GM12874 (cell line): ENCODE data around the gene CBR1.

Experiments
- TF ChIP-seq, protein P1 (sequence below): IDR thresholded peaks from 2 replicates; pipeline ENCODE4 v1.5.1; 2011; ENCODE audit warnings: low read depth, mild to moderate bottlenecking, control low read depth, low read length, moderate library complexity; ENCODE audit not compliant: insufficient read depth

CBR1 gene

DNA sequence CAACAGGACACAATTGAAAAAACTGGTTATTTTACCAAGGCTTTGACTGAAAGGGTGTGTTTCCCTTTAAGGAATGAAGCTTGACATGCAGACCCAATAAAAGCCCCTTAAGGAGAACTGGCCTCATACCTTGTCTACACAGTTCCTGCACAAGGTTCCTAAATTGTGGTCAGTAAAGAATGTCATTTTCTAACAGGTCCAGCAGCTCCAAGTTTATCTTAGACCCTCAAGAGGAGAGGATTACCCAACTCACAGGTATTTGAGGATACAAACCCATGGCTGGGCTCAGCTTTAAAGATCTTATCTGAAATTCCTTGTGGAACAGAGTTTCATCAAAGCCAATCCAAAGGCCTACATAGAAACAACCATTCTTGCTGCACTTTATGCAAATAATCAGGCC, 33.6 kb downstream of the CBR1 start:
- TF ChIP-seq, protein P1, sequence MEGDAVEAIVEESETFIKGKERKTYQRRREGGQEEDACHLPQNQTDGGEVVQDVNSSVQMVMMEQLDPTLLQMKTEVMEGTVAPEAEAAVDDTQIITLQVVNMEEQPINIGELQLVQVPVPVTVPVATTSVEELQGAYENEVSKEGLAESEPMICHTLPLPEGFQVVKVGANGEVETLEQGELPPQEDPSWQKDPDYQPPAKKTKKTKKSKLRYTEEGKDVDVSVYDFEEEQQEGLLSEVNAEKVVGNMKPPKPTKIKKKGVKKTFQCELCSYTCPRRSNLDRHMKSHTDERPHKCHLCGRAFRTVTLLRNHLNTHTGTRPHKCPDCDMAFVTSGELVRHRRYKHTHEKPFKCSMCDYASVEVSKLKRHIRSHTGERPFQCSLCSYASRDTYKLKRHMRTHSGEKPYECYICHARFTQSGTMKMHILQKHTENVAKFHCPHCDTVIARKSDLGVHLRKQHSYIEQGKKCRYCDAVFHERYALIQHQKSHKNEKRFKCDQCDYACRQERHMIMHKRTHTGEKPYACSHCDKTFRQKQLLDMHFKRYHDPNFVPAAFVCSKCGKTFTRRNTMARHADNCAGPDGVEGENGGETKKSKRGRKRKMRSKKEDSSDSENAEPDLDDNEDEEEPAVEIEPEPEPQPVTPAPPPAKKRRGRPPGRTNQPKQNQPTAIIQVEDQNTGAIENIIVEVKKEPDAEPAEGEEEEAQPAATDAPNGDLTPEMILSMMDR = no peak

DNA sequence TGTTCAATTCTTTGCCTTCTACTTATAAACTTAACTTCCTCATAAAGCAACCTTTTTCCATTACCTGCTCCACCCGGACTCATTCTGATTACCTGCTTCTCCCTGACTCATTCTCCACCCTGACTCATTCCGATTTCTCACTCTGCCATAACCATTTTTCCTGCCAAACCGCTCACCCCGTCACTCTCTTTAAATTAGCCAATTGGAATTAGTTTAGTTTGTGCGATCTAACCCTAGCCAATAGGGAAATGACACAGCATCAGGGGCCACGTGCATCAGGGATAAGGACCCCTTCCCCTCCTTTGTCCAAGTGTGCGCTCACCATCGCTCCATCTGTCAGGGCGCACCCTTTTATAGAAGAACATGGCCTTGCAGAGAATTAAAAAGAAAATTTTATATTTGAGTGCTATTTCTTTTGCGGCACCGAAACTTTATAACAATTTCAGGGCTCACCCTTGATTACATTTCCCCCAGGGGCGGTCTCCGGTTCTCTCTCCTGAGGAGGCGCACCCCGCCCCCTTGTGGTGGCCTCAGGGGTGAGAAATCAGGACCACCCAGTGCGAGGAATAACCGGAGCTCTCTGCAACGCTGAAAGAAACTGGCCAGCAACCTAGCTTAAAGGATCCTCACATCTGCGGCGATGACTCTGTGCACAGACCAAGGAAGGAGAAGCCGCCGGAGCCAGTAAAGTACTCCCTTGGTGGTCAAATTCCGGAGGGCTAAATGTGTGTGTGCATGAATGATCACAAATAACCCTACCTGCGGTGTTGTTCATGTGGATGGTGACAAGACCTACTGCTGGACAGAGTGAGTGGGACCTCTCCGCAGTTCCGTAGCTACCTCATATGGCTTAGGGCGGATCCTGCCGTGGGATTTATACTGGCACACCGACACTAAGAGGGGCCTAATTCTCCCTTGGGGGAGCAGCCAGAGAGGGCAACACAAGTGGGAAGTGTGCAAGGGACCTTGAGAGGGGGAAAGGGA, 34.8 kb downstream of the CBR1 start:
- TF ChIP-seq, protein P1 = peak; percentile 68

DNA sequence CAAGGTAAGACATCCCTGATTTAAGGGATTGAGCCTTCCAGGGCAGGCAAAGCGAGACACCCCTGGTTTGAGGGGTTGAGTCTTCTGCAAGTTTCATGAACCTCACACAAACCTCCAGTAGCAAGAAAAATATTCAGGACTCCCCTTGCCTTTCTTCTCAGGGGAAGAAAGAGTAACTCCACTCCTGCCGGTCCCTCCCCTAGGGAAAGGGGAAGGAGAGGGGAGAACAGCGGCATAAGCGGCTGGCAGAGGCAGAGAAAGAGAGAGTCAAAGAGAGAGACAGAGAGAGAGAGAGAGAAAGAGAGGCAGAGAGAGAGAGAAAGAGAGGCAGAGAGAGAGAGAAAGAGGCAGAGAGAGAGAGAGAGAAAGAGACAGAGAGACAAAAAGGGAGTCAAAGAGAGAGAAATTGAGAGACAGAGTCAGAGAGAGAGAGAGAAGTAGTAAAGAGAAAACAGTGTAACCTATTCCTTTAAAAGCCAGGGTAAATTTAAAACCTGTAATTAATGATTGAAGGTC, 35.6 kb downstream of the CBR1 start:
- TF ChIP-seq, protein P1 = no peak

DNA sequence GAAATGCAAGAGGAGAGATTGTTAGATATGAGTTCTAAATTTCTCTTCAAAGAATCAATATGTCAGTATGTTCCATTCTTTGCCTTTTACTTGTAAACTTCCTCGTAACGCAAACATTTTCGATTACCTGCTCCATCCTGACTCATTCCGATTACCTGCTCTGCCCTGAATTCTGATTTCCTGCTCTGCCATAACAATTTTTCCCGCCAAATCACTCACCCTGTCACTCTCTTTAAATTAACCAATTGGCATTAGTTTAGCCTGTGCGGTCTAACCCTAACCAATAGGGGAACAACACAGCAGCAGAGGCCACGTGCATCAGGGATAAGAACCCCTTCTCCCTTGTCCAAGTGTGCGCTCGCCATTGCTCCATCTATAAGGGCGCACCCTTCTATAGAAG, 40.0 kb downstream of the CBR1 start:
- TF ChIP-seq, protein P1 = no peak

DNA sequence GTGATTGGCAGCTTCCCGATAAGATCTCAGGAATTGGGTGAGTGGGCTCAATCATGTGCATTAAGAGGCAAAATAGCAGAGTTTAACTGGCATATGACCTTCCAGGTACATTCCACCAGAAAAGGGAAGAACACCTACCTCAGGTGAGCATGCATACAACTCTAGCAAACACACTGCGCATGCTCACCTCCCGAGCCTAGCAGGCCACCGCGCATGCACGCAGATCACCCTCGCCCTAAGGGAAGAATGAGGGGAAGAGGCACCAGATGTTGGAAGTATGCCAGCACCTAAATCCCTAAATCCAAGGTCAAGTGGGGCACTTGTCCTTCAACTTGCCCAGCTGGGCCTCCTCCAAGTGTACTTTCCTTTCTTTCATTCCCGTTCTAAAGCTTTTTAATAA, 41.4 kb downstream of the CBR1 start:
- TF ChIP-seq, protein P1 = no peak

DNA sequence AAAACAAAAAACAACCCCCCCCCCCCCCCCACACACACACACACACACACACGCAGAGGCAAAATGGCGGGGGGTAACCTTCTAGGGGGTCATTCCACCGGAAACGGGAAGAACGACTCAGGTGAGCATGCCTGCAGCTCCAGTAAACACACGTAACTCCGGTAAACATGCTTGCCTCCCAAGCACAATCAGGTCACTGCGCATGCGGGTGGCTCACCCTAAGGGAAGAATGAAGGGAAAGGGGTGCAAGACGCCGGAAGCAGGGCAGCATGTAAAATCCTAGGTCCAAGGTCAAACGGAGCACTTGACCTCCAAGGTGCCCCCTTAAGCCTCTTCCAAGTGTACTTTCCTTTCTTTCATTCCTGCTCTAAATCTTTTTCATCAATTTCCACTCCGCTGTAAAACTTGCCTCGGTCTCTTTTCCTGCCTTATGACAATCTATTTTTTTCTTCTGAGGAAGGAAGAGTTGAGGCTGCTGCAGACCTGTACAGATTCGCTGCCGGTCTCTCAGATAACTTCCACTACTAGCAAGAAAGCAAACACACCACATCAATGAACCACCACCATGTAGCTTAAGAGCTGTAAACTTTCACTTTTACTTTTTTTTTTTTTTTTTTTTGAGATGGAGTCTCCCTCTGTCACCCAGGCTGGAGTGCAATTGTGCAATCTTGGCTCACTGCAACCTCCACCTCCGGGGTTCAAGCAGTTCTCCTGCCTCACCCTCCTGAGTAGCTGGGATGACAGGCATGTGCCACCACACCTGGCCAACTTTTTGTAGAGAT, 44.0 kb downstream of the CBR1 start:
- TF ChIP-seq, protein P1 = no peak

DNA sequence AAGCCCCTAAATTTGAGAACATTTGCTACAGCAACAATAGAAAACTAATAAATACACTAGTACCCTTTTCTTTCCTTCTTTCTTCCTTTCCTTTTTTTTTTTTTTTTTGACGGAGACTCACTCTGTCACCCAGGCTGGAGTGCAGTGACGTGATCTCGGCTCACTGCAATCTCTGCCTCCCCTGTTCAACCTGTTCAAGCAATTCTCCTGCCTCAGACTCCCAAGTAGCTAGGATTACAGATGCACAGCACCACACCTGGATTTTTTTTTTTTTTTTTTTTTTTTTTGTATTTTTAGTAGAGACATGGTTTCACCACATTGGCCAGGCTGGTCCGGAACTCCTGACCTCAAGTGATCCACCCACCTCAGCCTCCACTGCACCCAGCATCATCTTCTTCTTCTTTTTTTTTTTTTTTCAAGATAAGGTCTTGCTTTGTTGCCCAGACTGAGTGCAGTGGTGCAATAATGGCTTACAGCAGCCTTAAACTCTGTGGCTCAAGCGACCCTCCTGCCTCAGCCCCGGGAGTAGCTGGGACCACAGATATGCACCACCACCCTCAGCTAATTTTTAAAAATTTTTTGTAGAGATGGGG, 45.4 kb downstream of the CBR1 start:
- TF ChIP-seq, protein P1 = no peak
